MM.1S (cell line): ENCODE results near the gene PPA2.

Source experiments
- DNase-seq: peaks from one replicate; pipeline ENCODE4 v3.0.0-alpha.2; 2015
- H2AFZ ChIP-seq: fragments of 300-600 bp; sonication (generic); 2 replicates; pipeline ENCODE4 v1.6.0; 2016; ENCODE audit warnings: antibody characterized with exemption, low read length
- H3F3A ChIP-seq: fragments of 300-600 bp; sonication (generic); 2 replicates; pipeline ENCODE4 v1.6.1; 2016; ENCODE audit warnings: mild to moderate bottlenecking, antibody characterized with exemption, low read length, moderate library complexity, mixed read lengths; ENCODE audit not compliant: insufficient read depth
- H3K27ac ChIP-seq: fragments of 300-600 bp; sonication (generic); 2 replicates; pipeline ENCODE4 v1.5.1; 2016; ENCODE audit warnings: mild to moderate bottlenecking, low read length
- H3K27me3 ChIP-seq: fragments of 300-600 bp; sonication (generic); replicated peaks from 2 replicates; pipeline ENCODE4 v1.6.0; 2016; ENCODE audit warnings: low read length; ENCODE audit not compliant: insufficient read depth
- H3K36me3 ChIP-seq: fragments of 300-600 bp; sonication (generic); replicated peaks from 2 replicates; pipeline ENCODE4 v1.6.1; 2016; ENCODE audit warnings: mild to moderate bottlenecking, low read length, mixed read lengths; ENCODE audit not compliant: insufficient read depth
- H3K4me1 ChIP-seq: fragments of 300-600 bp; sonication (generic); 2 replicates; pipeline ENCODE4 v1.6.1; 2016; ENCODE audit warnings: low read length, mixed read lengths
- H3K4me2 ChIP-seq: fragments of 300-600 bp; sonication (generic); 2 replicates; pipeline ENCODE4 v1.6.0; 2016; ENCODE audit warnings: low read depth, low read length
- H3K4me3 ChIP-seq: fragments of 300-600 bp; sonication (generic); 2 replicates; pipeline ENCODE4 v1.5.1; 2016; ENCODE audit warnings: low read length, mixed read lengths
- H3K79me2 ChIP-seq: fragments of 300-600 bp; sonication (generic); 2 replicates; pipeline ENCODE4 v1.6.1; 2016; ENCODE audit warnings: mixed run types, low read length, mixed read lengths
- H3K9ac ChIP-seq: fragments of 300-600 bp; sonication (generic); 2 replicates; pipeline ENCODE4 v1.6.1; 2016; ENCODE audit warnings: low read length, mixed read lengths
- H3K9me2 ChIP-seq: fragments of 300-600 bp; sonication (generic); replicated peaks from 2 replicates; pipeline ENCODE4 v1.6.1; 2016; ENCODE audit warnings: mild to moderate bottlenecking, low read length, mixed read lengths; ENCODE audit not compliant: insufficient read depth
- H3K9me3 ChIP-seq: fragments of 300-600 bp; sonication (generic); replicated peaks from 2 replicates; pipeline ENCODE4 v1.6.1; 2016; ENCODE audit warnings: mild to moderate bottlenecking, low read length, mixed read lengths; ENCODE audit not compliant: insufficient read depth
- H4K20me1 ChIP-seq: fragments of 300-600 bp; sonication (generic); 2 replicates; pipeline ENCODE4 v1.6.1; 2016; ENCODE audit warnings: mild to moderate bottlenecking, low read length, moderate library complexity, mixed read lengths; ENCODE audit not compliant: insufficient read depth
- CTCF ChIP-seq: fragments of 300-600 bp; sonication (generic); IDR thresholded peaks from 2 replicates; pipeline ENCODE4 v1.5.1; 2016; ENCODE audit warnings: antibody characterized with exemption, low read length, mixed read lengths
- EZH2 ChIP-seq: fragments of 300-600 bp; sonication (generic); optimal IDR thresholded peaks from 2 replicates; pipeline ENCODE3; 2017; ENCODE audit warnings: low read depth, mild to moderate bottlenecking, antibody characterized with exemption, low read length, mixed read lengths
- EZH2phosphoT487 ChIP-seq: fragments of 300-600 bp; sonication (generic); IDR thresholded peaks from 2 replicates; pipeline ENCODE4 v1.6.1; 2018; ENCODE audit warnings: antibody characterized with exemption, low read length

The PPA2 gene

DNA sequence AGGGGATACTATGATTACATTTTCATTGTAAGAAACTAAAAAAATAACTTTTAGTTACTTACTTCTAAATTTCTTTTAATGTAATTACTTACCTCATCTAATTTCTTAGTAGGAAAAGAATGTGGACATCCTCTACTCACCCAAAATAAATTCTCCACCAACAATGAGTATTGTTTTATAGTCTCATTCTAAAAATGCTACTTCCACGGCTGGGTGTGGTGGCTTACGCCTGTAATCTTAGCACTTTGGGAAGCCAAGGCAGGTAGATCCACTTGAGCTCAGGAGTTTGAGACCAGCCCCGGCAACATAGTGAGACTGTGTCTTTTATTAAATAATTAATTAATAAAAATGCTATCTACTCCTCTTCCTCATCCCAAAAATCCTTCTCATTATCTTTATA is 99.8 kb downstream of the PPA2 start:
- H3K4me3 ChIP-seq: no peak overlapping the region
- H3F3A ChIP-seq: no peaks in the 10 kb centered on the region
- DNase-seq: no peak
- no peak overlapping the region for H3K27ac ChIP-seq
- no peaks in the 10 kb centered on the region; the same call in none of the 2 replicates for H3K36me3 ChIP-seq
- no peaks in the 10 kb centered on the region for H4K20me1 ChIP-seq
- no peaks in the 10 kb centered on the region for H3K9me2 ChIP-seq
- no peak overlapping the region for H3K4me2 ChIP-seq
- no peak overlapping the region for H2AFZ ChIP-seq
- H3K9ac ChIP-seq: no peak overlapping the region
- no peaks in the 10 kb centered on the region for H3K9me3 ChIP-seq
- TF ChIP-seq EZH2: no peak
- no peak for TF ChIP-seq CTCF
- TF ChIP-seq EZH2phosphoT487: no peak
- no peaks in the 10 kb centered on the region for H3K4me1 ChIP-seq
- no peaks in the 10 kb centered on the region for H3K27me3 ChIP-seq
- H3K79me2 ChIP-seq: no peaks in the 10 kb centered on the region

GRCh38 chr4:105373324-105373723 is 100.5 kb downstream of the PPA2 start:
- Histone ChIP-seq H3K4me3 (no peak overlapping the region), H2AFZ (no peak overlapping the region), H3K4me2 (no peak overlapping the region), H3K9ac (no peak overlapping the region), H3K9me3 (no peaks in the 10 kb centered on the region), H3F3A (no peaks in the 10 kb centered on the region), H3K9me2 (no peaks in the 10 kb centered on the region), H3K36me3 (no peaks in the 10 kb centered on the region; the same call in none of the 2 replicates), H4K20me1 (no peaks in the 10 kb centered on the region), H3K27me3 (no peaks in the 10 kb centered on the region), H3K79me2 (no peaks in the 10 kb centered on the region), H3K4me1 (no peaks in the 10 kb centered on the region), H3K27ac (no peak overlapping the region)
- TF ChIP-seq EZH2 (no peak), CTCF (no peak), EZH2phosphoT487 (no peak)
- DNase-seq: no peak

GRCh38 chr4:105369988-105370387 is 103.9 kb downstream of the PPA2 start:
- Histone ChIP-seq H3K27ac (no peak overlapping the region), H3K9ac (no peak overlapping the region), H3F3A (no peaks in the 10 kb centered on the region), H4K20me1 (no peaks in the 10 kb centered on the region), H3K36me3 (no peaks in the 10 kb centered on the region; the same call in 1 of the 2 replicates), H3K9me2 (no peaks in the 10 kb centered on the region), H3K4me2 (no peak overlapping the region), H2AFZ (no peak overlapping the region), H3K9me3 (no peaks in the 10 kb centered on the region), H3K4me3 (no peak overlapping the region), H3K27me3 (no peaks in the 10 kb centered on the region), H3K4me1 (no peaks in the 10 kb centered on the region), H3K79me2 (no peaks in the 10 kb centered on the region)
- no peak for TF ChIP-seq EZH2phosphoT487
- no peak for TF ChIP-seq EZH2
- no peak for TF ChIP-seq CTCF
- DNase-seq: no peak
